DND-41 (cell line): ENCODE data around the gene CCDC51.

Experiments
- ATAC-seq: fragments of 200-7000 bp; cut with Tn5 transposase; 3 replicates; pipeline ENCODE4 v1.9.1; 2021; ENCODE audit warnings: low read depth; ENCODE audit not compliant: insufficient read depth
- DNase-seq: peaks from one replicate; pipeline ENCODE4 v3.0.0-alpha.2; 2020
- H2AFZ ChIP-seq: 2 replicates; pipeline ENCODE4 v1.6.0; 2012; ENCODE audit warnings: low read depth, low read length
- H3K27ac ChIP-seq: 2 replicates; pipeline ENCODE4 v1.5.1; 2012; ENCODE audit warnings: low read length, inconsistent platforms
- H3K27me3 ChIP-seq: fragments of 200-600 bp; sonication (generic); 2 replicates; pipeline ENCODE4 v1.6.0; 2012; ENCODE audit warnings: low read length, mild to moderate bottlenecking, inconsistent platforms; ENCODE audit not compliant: insufficient read depth, poor library complexity
- H3K36me3 ChIP-seq: 2 replicates; pipeline ENCODE4 v1.5.1; 2012; ENCODE audit warnings: low read length, inconsistent platforms; ENCODE audit not compliant: insufficient read depth
- H3K4me1 ChIP-seq: 2 replicates; pipeline ENCODE4 v1.5.1; 2012; ENCODE audit warnings: mild to moderate bottlenecking, low read length; ENCODE audit not compliant: insufficient read depth
- H3K4me2 ChIP-seq: 2 replicates; pipeline ENCODE4 v1.6.0; 2012; ENCODE audit warnings: mild to moderate bottlenecking, moderate library complexity, low read length, inconsistent platforms; ENCODE audit not compliant: insufficient read depth
- H3K4me3 ChIP-seq, 2 experiments: fragments of 200-600 bp in 1 of 2; shearing (Covaris generic) in 1 of 2; 2 replicates each; pipeline ENCODE4 v1.5.1; 2012 to 2016; ENCODE audit warnings: inconsistent platforms in 2 of 2, low read length in 2 of 2, mild to moderate bottlenecking in 2 of 2, low read depth in 1 of 2, moderate library complexity in 1 of 2
- H3K79me2 ChIP-seq: 2 replicates; pipeline ENCODE4 v1.6.0; 2012; ENCODE audit warnings: low read length, inconsistent platforms; ENCODE audit not compliant: insufficient read depth
- H3K9ac ChIP-seq: 2 replicates; pipeline ENCODE4 v1.6.0; 2012; ENCODE audit warnings: low read depth, mild to moderate bottlenecking, inconsistent platforms, low read length, moderate library complexity
- H3K9me3 ChIP-seq: 2 replicates; pipeline ENCODE4 v1.5.1; 2012; ENCODE audit warnings: low read length, moderate library complexity, mild to moderate bottlenecking, inconsistent platforms; ENCODE audit not compliant: insufficient read depth, severe bottlenecking
- H4K20me1 ChIP-seq: 2 replicates; pipeline ENCODE4 v1.6.0; 2012; ENCODE audit warnings: low read length; ENCODE audit not compliant: insufficient read depth
- EZH2 ChIP-seq: IDR thresholded peaks from 3 replicates; pipeline ENCODE4 v1.6.1; 2012; ENCODE audit warnings: borderline replicate concordance, low read depth, mild to moderate bottlenecking, moderate library complexity, low read length, inconsistent platforms; ENCODE audit not compliant: severe bottlenecking
- TF ChIP-seq, protein P1 (sequence below): IDR thresholded peaks from 2 replicates; pipeline ENCODE4 v1.5.1; 2012; ENCODE audit warnings: borderline replicate concordance, low read length, moderate library complexity, mild to moderate bottlenecking; ENCODE audit not compliant: poor library complexity, severe bottlenecking; ENCODE audit errors: extremely low read depth

The CCDC51 gene

DNA sequence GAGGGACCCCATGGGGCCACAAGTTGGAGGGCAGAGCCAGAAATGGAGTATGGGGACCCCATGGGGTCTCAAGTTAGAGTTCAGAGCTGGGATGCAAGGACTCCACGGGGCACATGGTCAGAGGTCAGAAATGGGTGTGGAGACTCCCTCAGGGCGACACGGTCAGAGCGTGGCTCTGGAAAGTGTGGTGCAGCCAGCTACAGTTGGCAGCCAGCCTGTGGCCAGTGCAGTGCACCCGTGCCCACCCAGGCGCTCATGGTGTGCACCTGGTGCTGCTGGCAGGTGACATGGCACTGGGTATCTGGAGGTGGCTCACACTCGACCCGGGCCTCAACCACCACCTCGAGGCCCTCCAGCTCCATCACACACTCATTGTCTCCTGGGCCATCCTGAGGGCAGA lies 21.3 kb downstream of the CCDC51 start:
- ATAC-seq: no peak

GRCh38 chr3:48418140-48418539 lies 21.8 kb downstream of the CCDC51 start:
- Histone ChIP-seq H3K79me2 (no peaks in the 10 kb centered on the region), H3K9me3 (no peaks in the 10 kb centered on the region), H3K4me1 (no peaks in the 10 kb centered on the region), H3K27me3 (no peaks in the 10 kb centered on the region), H4K20me1 (0 out of 2 replicates have a peak, but pooled peaks cover 2% of the 10 kb centered on the region), H3K9ac (no peak overlapping the region), H3K27ac (no peak overlapping the region), H3K36me3 (no peaks in the 10 kb centered on the region), H3K4me3 (no peak overlapping the region), H3K4me2 (no peak overlapping the region), H2AFZ (no peak overlapping the region)
- TF ChIP-seq, protein P1, sequence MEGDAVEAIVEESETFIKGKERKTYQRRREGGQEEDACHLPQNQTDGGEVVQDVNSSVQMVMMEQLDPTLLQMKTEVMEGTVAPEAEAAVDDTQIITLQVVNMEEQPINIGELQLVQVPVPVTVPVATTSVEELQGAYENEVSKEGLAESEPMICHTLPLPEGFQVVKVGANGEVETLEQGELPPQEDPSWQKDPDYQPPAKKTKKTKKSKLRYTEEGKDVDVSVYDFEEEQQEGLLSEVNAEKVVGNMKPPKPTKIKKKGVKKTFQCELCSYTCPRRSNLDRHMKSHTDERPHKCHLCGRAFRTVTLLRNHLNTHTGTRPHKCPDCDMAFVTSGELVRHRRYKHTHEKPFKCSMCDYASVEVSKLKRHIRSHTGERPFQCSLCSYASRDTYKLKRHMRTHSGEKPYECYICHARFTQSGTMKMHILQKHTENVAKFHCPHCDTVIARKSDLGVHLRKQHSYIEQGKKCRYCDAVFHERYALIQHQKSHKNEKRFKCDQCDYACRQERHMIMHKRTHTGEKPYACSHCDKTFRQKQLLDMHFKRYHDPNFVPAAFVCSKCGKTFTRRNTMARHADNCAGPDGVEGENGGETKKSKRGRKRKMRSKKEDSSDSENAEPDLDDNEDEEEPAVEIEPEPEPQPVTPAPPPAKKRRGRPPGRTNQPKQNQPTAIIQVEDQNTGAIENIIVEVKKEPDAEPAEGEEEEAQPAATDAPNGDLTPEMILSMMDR: no peak
- TF ChIP-seq EZH2: no peak
- no peak for DNase-seq
- ATAC-seq: no peak

More for the DNA sequence above, 21.3 kb downstream of the CCDC51 start:
- Histone ChIP-seq H3K4me3 (no peak overlapping the region), H3K27me3 (no peaks in the 10 kb centered on the region), H3K4me2 (no peak overlapping the region), H3K9ac (no peak overlapping the region), H3K79me2 (no peaks in the 10 kb centered on the region), H3K27ac (no peak overlapping the region), H3K4me1 (no peaks in the 10 kb centered on the region), H2AFZ (no peak overlapping the region), H3K36me3 (no peaks in the 10 kb centered on the region), H3K9me3 (no peaks in the 10 kb centered on the region), H4K20me1 (0 out of 2 replicates have a peak, but pooled peaks cover 4% of the 10 kb centered on the region)
- no peak for TF ChIP-seq EZH2
- TF ChIP-seq, protein P1: no peak
- no peak for DNase-seq

DNA sequence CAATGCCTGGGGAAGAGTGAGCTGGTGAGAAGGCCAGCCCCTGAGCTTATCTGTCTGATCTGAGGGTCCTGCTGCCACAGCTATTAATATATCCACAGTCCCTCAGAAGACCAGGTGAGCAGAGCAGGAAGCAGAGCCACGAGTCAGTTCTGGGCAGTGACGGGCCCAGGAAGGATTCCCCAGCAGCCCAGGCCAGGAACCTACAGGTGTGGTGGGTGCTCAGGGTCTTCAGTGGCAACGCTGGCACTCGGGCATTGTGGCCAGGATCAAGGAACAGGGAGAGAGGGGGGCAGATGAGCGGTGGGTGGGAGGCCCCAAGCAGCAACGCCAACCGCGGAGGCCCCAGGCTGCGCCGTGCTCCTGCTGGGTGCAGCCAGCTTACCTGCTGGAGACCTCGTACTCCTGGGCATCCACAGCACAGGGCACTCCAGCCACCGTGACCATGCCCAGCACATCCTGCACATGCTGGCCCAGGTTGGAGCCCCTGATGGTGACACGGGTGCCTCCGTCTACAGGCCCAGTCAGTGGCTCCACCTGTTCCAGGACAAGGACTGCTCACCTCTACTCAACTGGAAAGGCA lies 22.3 kb downstream of the CCDC51 start:
- no peaks in the 10 kb centered on the region for H3K36me3 ChIP-seq

More for the DNA sequence above, 22.3 kb downstream of the CCDC51 start:
- H2AFZ ChIP-seq: no peak overlapping the region
- no peaks in the 10 kb centered on the region for H3K4me1 ChIP-seq
- H3K4me3 ChIP-seq: no peak overlapping the region
- DNase-seq (no peak), ATAC-seq (no peak)
- H3K79me2 ChIP-seq: no peaks in the 10 kb centered on the region
- no peaks in the 10 kb centered on the region for H3K9me3 ChIP-seq
- no peaks in the 10 kb centered on the region for H3K27me3 ChIP-seq
- H3K4me2 ChIP-seq: no peak overlapping the region
- 0 out of 2 replicates have a peak, but pooled peaks cover 2% of the 10 kb centered on the region for H4K20me1 ChIP-seq
- no peak overlapping the region for H3K27ac ChIP-seq
- H3K9ac ChIP-seq: no peak overlapping the region
- no peak for TF ChIP-seq EZH2
- TF ChIP-seq, protein P1: no peak
